ENCODE data around the gene RIC8A. TPM values are rescaled to one million over a fixed set of nuclear protein-coding genes. Genes with fewer than 3 reads are reported as not detected.
A peak's percentile ranks its signal among the peaks of the same experiment; 100 is the strongest.

The RIC8A gene
- total RNA-seq, 4 donors from 2014 or later = 84.5 to 376 (median 192) TPM

DNA sequence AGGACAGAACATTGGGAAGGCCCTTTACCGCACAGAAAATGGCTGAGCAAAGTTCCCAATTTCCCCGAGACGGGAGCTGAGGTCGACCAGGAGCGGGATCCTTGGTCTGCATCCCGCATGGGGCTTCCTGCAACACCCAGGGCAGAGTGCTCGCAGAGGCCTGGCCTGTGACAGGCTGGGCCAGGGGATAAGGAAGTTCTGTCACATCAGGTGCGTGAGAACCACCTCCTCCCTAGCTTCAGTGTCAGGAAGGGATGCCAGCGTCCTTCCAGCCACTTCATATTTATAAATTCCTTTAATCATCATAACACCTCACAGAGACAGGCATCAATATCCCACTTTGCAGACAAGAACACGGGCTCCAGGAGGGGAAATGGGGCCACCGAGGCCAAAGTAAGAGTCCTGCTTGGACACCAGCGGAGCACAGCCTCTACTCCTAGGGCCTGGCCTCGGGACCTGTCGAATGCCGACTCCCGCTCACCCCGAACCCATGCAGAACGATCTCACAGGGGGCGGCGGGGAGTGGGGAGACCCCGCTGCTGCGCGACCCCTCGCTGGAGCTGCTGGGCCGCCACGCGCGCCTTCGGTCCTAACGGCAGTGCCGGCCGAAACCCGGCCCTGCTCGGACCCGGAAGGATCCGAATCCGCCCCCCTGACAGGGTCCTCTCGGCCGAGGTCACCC is 841 bp upstream of the RIC8A start:
- Histone ChIP-seq H3K9me3 (no peaks in the 10 kb centered on the region), H3K27ac (peak overlapping the region; percentile 89 to 94), H3K27me3 (no peaks in the 10 kb centered on the region), H3K36me3 (no peaks in the 10 kb centered on the region), H3K4me3 (peak overlapping the region; percentile 91 to 92), H3K4me1 (peaks cover 13 to 28% of the 10 kb centered on the region in 2 donors)
- intact Hi-C loops (cut with DNase I; ENCODE audit: low total_unique reads) = loop anchor here (10.0 kb wide), 1 partner anchor 168 kb away; no protein-coding TSS in a partner anchor
- TF ChIP-seq POLR2A (IDR thresholded peaks at IDR 0.05) (no peak), CTCF (IDR thresholded peaks at IDR 0.05) (no peak)
- peak in 1 of 2 donors; percentile 42 for DNase-seq

- no peaks in the 10 kb centered on the region for H3K36me3 ChIP-seq
- peaks cover 13 to 28% of the 10 kb centered on the region in 2 donors for H3K4me1 ChIP-seq
- no peaks in the 10 kb centered on the region for H3K9me3 ChIP-seq
- no peak for TF ChIP-seq CTCF (IDR thresholded peaks at IDR 0.05)
- TF ChIP-seq POLR2A (IDR thresholded peaks at IDR 0.05) = no peak
- no peaks in the 10 kb centered on the region for H3K27me3 ChIP-seq
- DNase-seq = no peak
- peak overlapping the region; percentile 91 to 92 for H3K4me3 ChIP-seq
- intact Hi-C loops (cut with DNase I; ENCODE audit: low total_unique reads) = loop anchor here (10.0 kb wide), 1 partner anchor 167 kb away; no protein-coding TSS in a partner anchor
- peak overlapping the region; percentile 89 to 94 for H3K27ac ChIP-seq
These were observed 314 bp downstream of the RIC8A start for GRCh38 chr11:207863-208180.

- Histone ChIP-seq H3K36me3 (no peaks in the 10 kb centered on the region), H3K27ac (peak overlapping the region; percentile 89 to 94), H3K4me3 (peak overlapping the region; percentile 91 to 92), H3K4me1 (peaks cover 13 to 28% of the 10 kb centered on the region in 2 donors), H3K27me3 (no peaks in the 10 kb centered on the region), H3K9me3 (no peaks in the 10 kb centered on the region)
- TF ChIP-seq CTCF (IDR thresholded peaks at IDR 0.05) (peak in 2 of 4 experiments; percentile 26 to 31), POLR2A (IDR thresholded peaks at IDR 0.05) (peak; percentile 86)
- DNase-seq = peak; percentile 68 to 76
- intact Hi-C loops (cut with DNase I; ENCODE audit: low total_unique reads) = loop anchor here (10.0 kb wide), 1 partner anchor 166 kb away; no protein-coding TSS in a partner anchor
These were observed 841 bp downstream of the RIC8A start for GRCh38 chr11:208181-208916.

DNA sequence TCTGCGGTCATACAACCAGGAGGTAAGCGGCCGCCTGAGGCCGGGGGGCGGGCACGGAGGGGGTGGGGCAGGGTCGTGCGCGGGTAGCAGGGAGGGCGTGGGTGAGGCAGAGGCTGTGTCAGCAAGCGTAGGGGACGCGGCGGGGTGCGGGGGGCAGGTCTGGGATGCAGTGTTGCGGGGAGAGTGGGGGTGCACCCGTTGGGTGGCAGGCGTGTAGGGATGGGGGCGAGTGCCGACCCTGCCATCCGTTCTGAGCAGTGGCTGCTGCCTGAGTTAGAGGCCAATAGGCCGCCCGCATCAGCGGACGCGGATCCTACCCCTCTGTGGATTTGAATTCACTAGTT is 1.4 kb downstream of the RIC8A start:
- no peaks in the 10 kb centered on the region for H3K9me3 ChIP-seq

More for the DNA sequence above, 1.4 kb downstream of the RIC8A start:
- peak in 1 of 2 donors; percentile 41 for DNase-seq
- TF ChIP-seq CTCF (IDR thresholded peaks at IDR 0.05) = no peak
- no peak for TF ChIP-seq POLR2A (IDR thresholded peaks at IDR 0.05)
- Histone ChIP-seq H3K4me1 (peaks cover 13 to 28% of the 10 kb centered on the region in 2 donors), H3K4me3 (peak overlapping the region; percentile 91 to 92), H3K27me3 (no peaks in the 10 kb centered on the region), H3K36me3 (no peaks in the 10 kb centered on the region), H3K27ac (peak overlapping the region; percentile 89 to 94)
- intact Hi-C loops (cut with DNase I; ENCODE audit: low total_unique reads) = loop anchor here (10.0 kb wide), 1 partner anchor 166 kb away; no protein-coding TSS in a partner anchor
